ENCODE results near the gene FAM8A1.

The FAM8A1 gene

GRCh38 chr6:17629824-17630510, 29.9 kb downstream of the FAM8A1 start:
- Histone ChIP-seq H3K9ac (ENCODE audit: low read length) (no peak overlapping the region), H3K27ac (ENCODE audit: low read depth, low read length) (no peak overlapping the region), H3F3A (ENCODE audit: insufficient read depth) (peaks cover 24% of the 10 kb centered on the region), H3K36me3 (ENCODE audit: low read length) (peaks cover 79% of the 10 kb centered on the region), H3K79me2 (ENCODE audit: insufficient read depth, low read length) (peaks cover 94% of the 10 kb centered on the region), H3K9me2 (replicated peaks; ENCODE audit: insufficient read depth, low read length) (no peaks in the 10 kb centered on the region), H3K27me3 (ENCODE audit: low read length) (no peaks in the 10 kb centered on the region), H4K20me1 (ENCODE audit: low read depth, low read length) (peaks cover 54% of the 10 kb centered on the region), H3K9me3 (ENCODE audit: insufficient read depth, low read length) (no peaks in the 10 kb centered on the region), H2AFZ (ENCODE audit: low read depth, low read length, severe bottlenecking) (no peak overlapping the region), H3K4me3 (ENCODE audit: insufficient read depth, low read length, poor library complexity, severe bottlenecking) (no peak overlapping the region), H3K4me2 (ENCODE audit: low read depth, low read length, poor library complexity, severe bottlenecking) (no peak overlapping the region)
- TF ChIP-seq EZH2phosphoT487 (conservative IDR thresholded peaks at IDR 0.05; ENCODE audit: low read length): no peak
- TF ChIP-seq CTCF (IDR thresholded peaks at IDR 0.05; ENCODE audit: insufficient read depth, low read length, poor library complexity, severe bottlenecking): no peak

- no peak overlapping the region for H2AFZ ChIP-seq (ENCODE audit: low read depth, low read length, severe bottlenecking)
- no peaks in the 10 kb centered on the region for H3K27me3 ChIP-seq (ENCODE audit: low read length)
- TF ChIP-seq EZH2phosphoT487 (conservative IDR thresholded peaks at IDR 0.05; ENCODE audit: low read length): no peak
- TF ChIP-seq CTCF (IDR thresholded peaks at IDR 0.05; ENCODE audit: insufficient read depth, low read length, poor library complexity, severe bottlenecking): no peak
- H3K36me3 ChIP-seq (ENCODE audit: low read length): peaks cover 79% of the 10 kb centered on the region
- peaks cover 56% of the 10 kb centered on the region for H4K20me1 ChIP-seq (ENCODE audit: low read depth, low read length)
- no peak overlapping the region for H3K9ac ChIP-seq (ENCODE audit: low read length)
- H3K9me2 ChIP-seq (replicated peaks; ENCODE audit: insufficient read depth, low read length): no peaks in the 10 kb centered on the region
- no peak overlapping the region for H3K27ac ChIP-seq (ENCODE audit: low read depth, low read length)
- H3F3A ChIP-seq (ENCODE audit: insufficient read depth): peaks cover 24% of the 10 kb centered on the region
- H3K4me2 ChIP-seq (ENCODE audit: low read depth, low read length, poor library complexity, severe bottlenecking): no peak overlapping the region
- H3K79me2 ChIP-seq (ENCODE audit: insufficient read depth, low read length): peaks cover 93% of the 10 kb centered on the region
- no peak overlapping the region for H3K4me3 ChIP-seq (ENCODE audit: insufficient read depth, low read length, poor library complexity, severe bottlenecking)
- no peaks in the 10 kb centered on the region for H3K9me3 ChIP-seq (ENCODE audit: insufficient read depth, low read length)
Observed at GRCh38 chr6:17630511-17631073, 30.5 kb downstream of the FAM8A1 start.

GRCh38 chr6:17632934-17633333, 32.8 kb downstream of the FAM8A1 start:
- Histone ChIP-seq H3K27me3 (ENCODE audit: low read length) (no peaks in the 10 kb centered on the region), H3K9me2 (replicated peaks; ENCODE audit: insufficient read depth, low read length) (no peaks in the 10 kb centered on the region), H3K79me2 (ENCODE audit: insufficient read depth, low read length) (peaks cover 93% of the 10 kb centered on the region), H3K9ac (ENCODE audit: low read length) (no peak overlapping the region), H3K4me3 (ENCODE audit: insufficient read depth, low read length, poor library complexity, severe bottlenecking) (no peak overlapping the region), H3K36me3 (ENCODE audit: low read length) (peaks cover 78% of the 10 kb centered on the region), H3K9me3 (ENCODE audit: insufficient read depth, low read length) (no peaks in the 10 kb centered on the region), H4K20me1 (ENCODE audit: low read depth, low read length) (peaks cover 48% of the 10 kb centered on the region), H3K4me2 (ENCODE audit: low read depth, low read length, poor library complexity, severe bottlenecking) (no peak overlapping the region), H3F3A (ENCODE audit: insufficient read depth) (peaks cover 21% of the 10 kb centered on the region), H3K27ac (ENCODE audit: low read depth, low read length) (no peak overlapping the region), H2AFZ (ENCODE audit: low read depth, low read length, severe bottlenecking) (no peak overlapping the region)
- TF ChIP-seq EZH2phosphoT487 (conservative IDR thresholded peaks at IDR 0.05; ENCODE audit: low read length): no peak
- TF ChIP-seq CTCF (IDR thresholded peaks at IDR 0.05; ENCODE audit: insufficient read depth, low read length, poor library complexity, severe bottlenecking): no peak
